ENCODE results near the gene ASTN2. TPM values are rescaled to one million over a fixed set of nuclear protein-coding genes. Genes with fewer than 3 reads are reported as not detected.

The ASTN2 gene
- polyA plus RNA-seq, 1 experiment, result 6.6 TPM

DNA sequence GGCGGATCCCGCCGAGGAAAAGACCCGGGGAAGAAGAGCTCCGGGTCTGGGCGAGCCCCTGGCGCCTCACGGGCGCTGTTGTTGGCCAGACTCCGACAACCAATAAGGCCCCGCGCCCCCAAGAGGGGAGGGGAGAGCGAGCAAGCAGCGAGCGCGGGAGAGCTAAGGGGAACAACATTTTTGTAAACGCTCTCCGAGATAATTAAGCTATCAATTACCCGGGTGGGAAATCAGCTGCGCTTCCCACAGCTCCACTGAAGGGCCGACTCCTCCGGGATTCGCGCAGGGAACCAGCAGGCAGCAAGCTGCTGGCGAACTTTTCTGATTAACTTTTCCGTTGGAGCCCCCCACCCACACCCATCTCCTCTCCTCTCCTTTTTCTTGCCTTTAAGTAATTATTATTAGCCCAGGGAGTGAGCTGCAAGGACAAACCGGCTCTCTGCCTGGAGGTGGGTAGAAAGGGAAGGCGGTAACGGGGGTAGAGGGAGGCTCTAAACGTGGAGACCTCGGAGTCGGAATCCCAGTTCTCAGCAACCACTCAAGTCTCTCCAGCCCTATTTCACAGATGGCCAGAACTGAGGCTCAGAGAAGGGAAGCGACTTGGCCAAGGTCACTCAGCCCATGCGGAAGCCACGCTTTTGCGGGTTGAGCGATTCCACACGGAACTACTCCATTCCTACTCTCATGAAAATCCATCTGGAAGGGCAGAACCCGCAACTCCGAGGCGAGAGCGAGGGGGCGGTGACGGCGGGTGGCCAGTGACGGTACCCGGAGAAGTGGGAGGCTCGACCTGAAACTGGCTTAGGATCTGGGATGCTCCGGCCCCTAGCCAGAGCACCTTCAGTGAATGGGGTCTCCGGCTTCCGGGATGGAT is 1.3 kb downstream of the ASTN2 start:
- no peak overlapping the region for H3K27ac ChIP-seq (ENCODE audit: low read depth, low read length)
- H3K27me3 ChIP-seq (ENCODE audit: control insufficient read depth, insufficient read depth, low read length), result peaks cover 23% of the 10 kb centered on the region
- H3K4me3 ChIP-seq (ENCODE audit: low read depth, low read length), result no peak overlapping the region
- ChIA-PET POLR2A (no interaction called here), CTCF (no interaction called here)
- no peak for DNase-seq (ENCODE audit: low read depth, low spot score)
- no peak for TF ChIP-seq CTCF (IDR thresholded peaks at IDR 0.05; ENCODE audit: low read depth, low read length)
- no peaks in the 10 kb centered on the region; the same call in 1 of the 2 replicates for H3K9me3 ChIP-seq (ENCODE audit: control insufficient read depth, insufficient read depth, low read length)

- POLR2A ChIA-PET, result no interaction called here
- H3K27me3 ChIP-seq (ENCODE audit: control insufficient read depth, insufficient read depth, low read length), result peaks cover 23% of the 10 kb centered on the region
- no peak overlapping the region for H3K27ac ChIP-seq (ENCODE audit: low read depth, low read length)
- CTCF ChIA-PET, result no interaction called here
- DNase-seq (ENCODE audit: low read depth, low spot score), result no peak
- H3K9me3 ChIP-seq (ENCODE audit: control insufficient read depth, insufficient read depth, low read length), result no peaks in the 10 kb centered on the region; the same call in 1 of the 2 replicates
- TF ChIP-seq CTCF (IDR thresholded peaks at IDR 0.05; ENCODE audit: low read depth, low read length), result no peak
- no peak overlapping the region for H3K4me3 ChIP-seq (ENCODE audit: low read depth, low read length)
Measured at GRCh38 chr9:117412841-117413240, 2.0 kb downstream of the ASTN2 start.

DNA sequence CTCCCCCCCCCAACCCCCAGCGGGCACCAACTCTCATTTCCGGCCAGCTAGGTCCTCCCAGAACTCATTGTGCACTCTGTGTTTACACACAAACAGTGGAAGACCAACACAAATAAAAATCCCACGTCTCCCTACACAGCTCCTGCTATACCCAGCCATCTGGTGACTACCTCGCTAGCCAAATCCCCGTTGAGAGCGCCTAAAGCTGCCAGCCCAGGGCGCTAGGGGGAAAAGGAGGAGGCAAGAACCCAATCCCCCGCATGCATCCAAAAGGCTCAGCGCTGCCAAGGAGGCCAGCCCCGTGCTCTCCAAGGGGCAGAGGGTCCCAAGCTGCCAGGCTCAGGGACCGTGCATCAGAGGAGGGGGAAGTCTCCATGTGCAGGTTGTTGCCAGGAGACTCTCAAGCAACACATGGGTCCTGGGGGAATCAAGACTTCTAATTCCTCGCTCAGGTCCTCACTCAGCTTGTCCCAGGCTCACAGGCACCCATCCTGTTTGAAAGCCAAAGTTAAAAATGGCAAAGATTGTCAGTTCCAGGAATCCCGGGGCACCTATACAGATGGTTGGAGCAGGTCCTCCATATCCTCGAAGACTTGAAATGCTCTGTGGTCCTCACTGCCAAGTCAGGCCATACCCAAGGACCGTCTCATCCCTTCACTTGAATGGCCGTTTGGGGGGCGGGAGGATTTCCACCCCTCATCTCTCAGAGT is 2.7 kb downstream of the ASTN2 start:
- Histone ChIP-seq H3K27me3 (ENCODE audit: control insufficient read depth, insufficient read depth, low read length) (peaks cover 23% of the 10 kb centered on the region), H3K27ac (ENCODE audit: low read depth, low read length) (no peak overlapping the region), H3K9me3 (ENCODE audit: control insufficient read depth, insufficient read depth, low read length) (no peaks in the 10 kb centered on the region; the same call in 1 of the 2 replicates), H3K4me3 (ENCODE audit: low read depth, low read length) (no peak overlapping the region)
- no peak for DNase-seq (ENCODE audit: low read depth, low spot score)
- ChIA-PET CTCF (interaction anchor here (0.8 kb wide), 1 partner anchor 365 kb away, joined by 3 read pairs; no protein-coding TSS in a partner anchor), POLR2A (no interaction called here)
- no peak for TF ChIP-seq CTCF (IDR thresholded peaks at IDR 0.05; ENCODE audit: low read depth, low read length)

GRCh38 chr9:117411547-117411946 is 3.3 kb downstream of the ASTN2 start:
- no peak for DNase-seq (ENCODE audit: low read depth, low spot score)
- Histone ChIP-seq H3K27ac (ENCODE audit: low read depth, low read length) (no peak overlapping the region), H3K27me3 (ENCODE audit: control insufficient read depth, insufficient read depth, low read length) (peaks cover 20% of the 10 kb centered on the region), H3K4me3 (ENCODE audit: low read depth, low read length) (no peak overlapping the region), H3K9me3 (ENCODE audit: control insufficient read depth, insufficient read depth, low read length) (no peaks in the 10 kb centered on the region; the same call in 1 of the 2 replicates)
- CTCF ChIA-PET, result interaction anchor here (0.8 kb wide), 1 partner anchor 365 kb away, joined by 3 read pairs; no protein-coding TSS in a partner anchor
- peak; percentile 48 for TF ChIP-seq CTCF (IDR thresholded peaks at IDR 0.05; ENCODE audit: low read depth, low read length)
- POLR2A ChIA-PET, result no interaction called here

DNA sequence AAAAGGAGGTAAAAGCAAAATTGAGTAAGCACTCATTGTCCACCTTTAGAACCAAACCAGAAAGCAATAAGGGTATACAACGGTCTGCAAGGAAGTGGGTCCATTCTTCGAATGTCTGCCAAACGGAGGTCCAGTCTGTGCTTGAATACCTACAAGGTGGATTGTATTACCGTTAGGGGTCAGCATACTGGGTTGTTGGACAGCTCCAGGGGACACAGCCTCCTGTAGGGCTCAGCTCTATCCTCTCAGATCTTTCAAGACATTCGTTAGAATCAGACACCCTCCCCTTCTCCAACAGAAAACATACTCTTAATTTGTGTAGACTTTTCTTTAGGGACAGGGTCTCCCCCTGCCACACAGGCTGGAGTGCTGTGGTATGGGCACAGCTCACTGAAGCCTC is 5.5 kb downstream of the ASTN2 start:
- Histone ChIP-seq H3K4me3 (ENCODE audit: low read depth, low read length) (no peak overlapping the region), H3K27me3 (ENCODE audit: control insufficient read depth, insufficient read depth, low read length) (peaks cover 17% of the 10 kb centered on the region), H3K9me3 (ENCODE audit: control insufficient read depth, insufficient read depth, low read length) (no peaks in the 10 kb centered on the region; the same call in 1 of the 2 replicates), H3K27ac (ENCODE audit: low read depth, low read length) (no peak overlapping the region)
- POLR2A ChIA-PET, result no interaction called here
- CTCF ChIA-PET, result no interaction called here
- no peak for DNase-seq (ENCODE audit: low read depth, low spot score)
- no peak for TF ChIP-seq CTCF (IDR thresholded peaks at IDR 0.05; ENCODE audit: low read depth, low read length)

Measured in AG04450 (cell line).